GM23248 (cell line): ENCODE data around the gene THBS3.

Source experiments
- EZH2 ChIP-seq: fragments of 200-600 bp; sonication (generic); IDR thresholded peaks from 2 replicates; pipeline ENCODE4 v1.6.1; 2018; ENCODE audit warnings: antibody characterized with exemption, mild to moderate bottlenecking; ENCODE audit not compliant: insufficient read depth, poor library complexity, severe bottlenecking
- EZH2phosphoT487 ChIP-seq: fragments of 200-600 bp; sonication (generic); IDR thresholded peaks from 2 replicates; pipeline ENCODE4 v1.6.1; 2018; ENCODE audit warnings: antibody characterized with exemption, moderate library complexity, mild to moderate bottlenecking, low read depth; ENCODE audit not compliant: insufficient read depth

DNA sequence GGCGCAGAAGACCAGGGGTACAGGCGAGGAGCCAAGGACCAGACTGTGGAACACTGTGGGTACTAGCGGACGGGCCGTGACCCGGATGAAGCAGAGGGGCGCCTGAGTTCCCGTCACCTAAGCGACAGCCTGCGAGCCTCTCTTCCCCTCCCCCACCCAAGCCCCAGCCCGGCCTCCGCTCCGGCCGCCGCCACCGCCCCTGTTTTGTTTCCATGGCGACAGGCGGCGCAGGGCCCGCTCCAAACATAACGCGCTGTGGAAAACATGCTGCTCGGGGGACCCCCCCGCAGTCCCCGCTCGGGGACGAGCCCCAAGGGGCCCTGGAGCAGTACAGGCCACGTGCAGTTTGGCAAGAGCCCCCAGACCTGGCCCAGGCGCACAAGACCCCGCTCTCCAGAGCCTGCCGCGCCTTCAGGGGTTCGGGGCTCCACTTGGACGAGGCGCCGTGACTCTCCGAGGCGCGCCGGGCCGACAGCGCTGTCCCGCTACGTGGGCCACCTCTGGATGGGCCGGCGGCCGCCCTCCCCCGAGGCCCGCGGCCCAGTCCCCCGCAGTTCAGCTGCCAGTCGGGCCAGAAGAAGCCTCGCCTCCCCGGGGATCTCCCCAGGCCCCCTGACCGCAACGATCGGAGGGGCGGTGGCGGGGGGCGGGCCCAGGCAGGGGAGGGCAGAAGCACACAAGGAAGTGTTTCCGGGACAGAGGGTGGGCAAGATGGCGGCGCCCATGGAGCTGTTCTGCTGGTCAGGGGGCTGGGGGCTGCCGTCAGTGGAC is 1.0 kb upstream of the THBS3 start, which contains the start of gene MTX1:
- TF ChIP-seq EZH2phosphoT487 (no peak), EZH2 (no peak)
